NK-92 (cell line): ENCODE measurements around the gene CRYGB.
"Not testable (repeated sequence)": the region's sequence is repeated elsewhere in the genome, so short reads cannot be mapped to it uniquely, and the experiment has no call there.

ENCODE experiments used
- DNase-seq: peaks from one replicate; lab custom pipeline; 2025; ENCODE audit not compliant: unreplicated experiment; lab: John Stamatoyannopoulos, UW

CRYGB gene

GRCh38 chr2:208150956-208151355 lies 5.0 kb upstream of the CRYGB start:
- DNase-seq: no peak

DNA sequence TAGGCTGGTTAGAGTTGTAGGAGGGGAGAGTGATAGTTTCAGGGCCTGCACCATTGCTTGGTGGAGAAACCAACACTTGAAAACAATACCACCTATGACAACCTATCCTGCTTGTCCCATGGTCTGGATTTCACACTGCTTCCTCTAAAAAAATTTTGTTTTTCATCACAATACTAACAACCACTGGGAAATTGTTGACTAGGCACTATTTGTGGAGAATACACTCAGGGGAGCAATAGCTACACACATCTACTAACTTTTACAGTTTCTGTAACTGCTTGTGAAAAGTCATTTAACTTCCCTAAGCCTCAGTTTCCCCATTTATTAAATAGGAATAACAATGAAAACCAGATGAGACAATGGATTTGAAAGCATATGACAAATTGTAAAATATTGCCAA lies 4.1 kb upstream of the CRYGB start:
- DNase-seq: no peak

- DNase-seq: no peak
Observed at GRCh38 chr2:208148803-208149202, 2.8 kb upstream of the CRYGB start.

GRCh38 chr2:208147759-208148158 lies 1.8 kb upstream of the CRYGB start:
- no peak for DNase-seq

DNA sequence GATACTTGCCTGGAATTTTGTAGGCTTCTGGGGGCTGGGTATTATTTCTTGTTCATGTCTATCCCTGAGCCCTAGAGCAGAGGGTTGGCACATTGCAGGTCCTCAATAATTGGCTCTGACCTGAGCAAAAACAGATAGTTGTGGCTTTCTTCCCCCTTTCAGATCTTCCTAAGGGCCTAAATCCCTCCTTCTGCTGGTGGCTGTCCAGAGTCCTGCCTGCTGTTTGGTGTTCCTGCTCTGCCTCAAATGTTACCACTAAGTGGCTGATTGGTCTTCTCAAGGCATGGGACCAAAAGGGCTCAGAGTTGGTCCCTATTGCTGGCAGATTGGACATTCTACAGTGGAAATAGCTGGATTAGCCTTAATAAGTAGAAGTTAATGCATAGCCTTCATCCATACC lies 1.1 kb upstream of the CRYGB start:
- no peak for DNase-seq

DNA sequence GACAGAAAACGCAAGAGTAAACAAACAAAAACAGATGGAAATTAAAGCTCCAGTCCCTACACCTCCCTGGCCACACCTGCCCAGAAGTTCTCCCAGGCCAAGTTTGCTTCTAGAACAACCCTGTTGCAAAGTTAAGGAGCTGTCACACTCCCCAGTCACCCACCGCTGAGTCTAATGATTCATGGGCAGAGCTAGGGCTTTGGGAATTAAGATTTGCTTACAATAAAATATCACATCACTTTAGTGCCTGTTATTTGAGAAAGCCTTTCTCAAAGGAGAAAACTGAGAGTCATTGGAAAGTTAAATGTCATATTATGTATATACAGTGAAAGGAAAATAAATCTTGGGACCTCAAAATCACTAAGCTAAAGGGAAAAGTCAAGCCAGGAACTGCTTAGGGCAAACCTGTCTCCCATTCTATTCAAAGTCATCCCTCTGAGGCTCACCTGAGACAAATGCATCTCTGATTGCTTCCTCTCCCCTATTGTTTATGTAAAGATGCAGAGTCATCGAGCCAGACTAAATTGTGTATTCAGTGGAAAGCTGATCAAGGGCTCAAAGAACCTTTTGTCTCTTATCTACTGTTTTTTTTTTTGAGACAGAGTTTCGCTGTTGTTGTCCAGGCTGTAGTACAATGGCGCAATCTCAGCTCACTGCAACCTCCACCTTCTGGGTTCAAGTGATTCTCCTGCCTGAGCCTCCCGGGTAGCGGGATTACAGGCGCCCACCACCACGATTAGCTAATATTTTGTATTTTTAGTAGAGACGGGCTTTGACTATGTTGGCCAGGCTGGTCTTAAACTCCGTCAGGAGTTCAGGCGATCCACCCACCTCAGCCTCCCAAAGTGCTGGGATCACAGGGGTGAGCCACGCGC lies 2.8 kb downstream of the CRYGB start:
- DNase-seq: no peak

GRCh38 chr2:208142240-208142924 lies 3.6 kb downstream of the CRYGB start:
- no peak for DNase-seq

DNA sequence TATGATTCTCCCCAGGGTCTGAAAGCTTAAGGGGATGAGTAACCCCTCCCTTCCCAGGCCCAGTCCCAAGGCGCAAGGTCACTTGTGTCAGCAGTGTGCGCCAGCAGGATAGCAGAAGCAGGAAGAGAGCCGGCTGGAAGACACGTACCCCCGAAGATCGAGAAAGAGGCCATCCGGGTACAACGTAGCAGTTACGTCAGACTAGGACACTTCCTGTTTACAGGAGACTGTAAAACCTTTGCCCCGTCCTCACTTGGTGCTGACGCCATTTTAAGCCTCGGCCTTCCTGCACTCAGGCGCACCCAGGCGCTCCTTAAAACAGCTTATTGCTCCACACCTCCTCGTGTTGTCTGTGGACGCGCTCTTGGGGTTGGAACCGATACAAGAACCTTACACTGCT lies 6.5 kb downstream of the CRYGB start:
- no peak for DNase-seq

DNA sequence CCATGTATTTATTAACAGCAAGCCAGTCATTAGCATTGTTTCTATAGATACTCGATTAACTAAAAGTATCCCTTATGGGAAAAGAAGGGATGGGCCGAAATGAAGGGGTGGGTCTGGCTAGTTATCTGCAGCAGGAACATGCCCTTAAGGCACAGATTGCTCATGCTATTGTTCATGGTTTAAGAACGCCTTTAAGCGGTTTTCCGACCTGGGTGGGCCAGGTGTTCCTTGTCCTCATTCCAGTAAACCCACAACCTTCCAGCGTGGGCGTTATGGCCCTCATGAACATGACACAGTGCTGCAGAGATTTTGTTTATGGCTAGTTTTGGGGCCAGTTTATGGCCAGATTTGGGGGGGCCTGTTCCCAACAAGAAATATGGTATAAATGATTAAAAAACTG lies 7.6 kb downstream of the CRYGB start:
- DNase-seq: not testable (repeated sequence)

DNA sequence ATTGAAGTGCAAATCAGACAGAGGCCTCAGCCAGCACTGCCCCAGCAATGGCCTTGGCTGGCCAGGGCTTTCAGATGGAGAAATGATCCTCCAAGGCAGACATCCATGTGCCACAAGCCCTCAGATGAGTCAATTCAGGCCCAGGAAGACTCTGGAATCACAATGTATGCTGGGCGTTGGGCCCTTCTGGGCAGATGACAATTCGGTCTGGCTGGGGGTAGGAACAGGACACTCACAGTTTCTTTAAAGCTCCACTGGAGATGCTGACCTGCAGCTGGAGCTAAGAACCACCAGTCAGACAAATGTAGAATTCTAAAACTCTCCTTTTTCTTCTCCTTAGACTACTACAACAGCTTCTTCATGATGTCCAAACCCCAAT lies 9.3 kb downstream of the CRYGB start:
- DNase-seq: no peak

DNA sequence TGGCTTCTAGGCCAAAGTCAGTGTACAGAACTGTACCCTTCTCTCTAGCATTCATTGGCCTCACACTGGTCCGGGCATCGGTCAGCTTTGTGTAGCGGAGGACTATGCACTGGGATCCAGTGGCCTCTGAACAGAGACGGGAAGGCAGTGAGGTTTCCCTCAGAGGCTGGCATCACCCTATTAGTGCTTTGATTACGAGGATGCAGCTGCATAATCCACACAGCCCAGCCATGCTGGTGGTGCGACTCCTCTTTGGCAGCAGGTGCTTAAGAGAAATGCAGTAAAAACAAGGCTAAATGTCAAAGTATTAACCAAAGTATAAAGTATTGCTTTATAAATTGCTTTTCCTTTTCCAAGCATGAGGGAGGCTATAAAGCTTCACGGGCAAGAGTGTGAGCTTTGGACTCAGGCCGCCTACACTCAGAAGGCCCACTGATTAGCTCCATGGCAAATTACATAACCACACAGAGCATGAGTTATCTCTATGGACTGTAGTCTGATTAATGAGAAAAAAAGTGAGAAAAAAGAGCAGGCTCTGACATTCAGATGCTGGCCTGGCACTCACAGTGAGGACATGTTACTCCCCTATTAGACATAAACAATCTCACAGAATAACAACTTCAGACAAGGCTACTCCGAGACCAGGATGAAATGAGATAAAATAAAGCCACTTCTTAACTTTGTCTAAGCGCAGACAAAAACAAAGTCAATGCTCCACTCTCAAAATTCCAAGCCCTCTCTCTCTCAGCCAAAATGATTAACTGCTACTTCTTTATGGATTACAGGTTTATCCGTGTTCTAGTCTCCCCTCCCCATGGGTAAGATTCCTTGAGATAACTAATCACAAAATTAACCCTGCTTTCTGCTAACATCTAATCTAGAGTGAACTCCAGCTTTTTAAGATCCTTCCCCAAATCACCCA lies 9.9 kb downstream of the CRYGB start:
- DNase-seq: no peak

DNA sequence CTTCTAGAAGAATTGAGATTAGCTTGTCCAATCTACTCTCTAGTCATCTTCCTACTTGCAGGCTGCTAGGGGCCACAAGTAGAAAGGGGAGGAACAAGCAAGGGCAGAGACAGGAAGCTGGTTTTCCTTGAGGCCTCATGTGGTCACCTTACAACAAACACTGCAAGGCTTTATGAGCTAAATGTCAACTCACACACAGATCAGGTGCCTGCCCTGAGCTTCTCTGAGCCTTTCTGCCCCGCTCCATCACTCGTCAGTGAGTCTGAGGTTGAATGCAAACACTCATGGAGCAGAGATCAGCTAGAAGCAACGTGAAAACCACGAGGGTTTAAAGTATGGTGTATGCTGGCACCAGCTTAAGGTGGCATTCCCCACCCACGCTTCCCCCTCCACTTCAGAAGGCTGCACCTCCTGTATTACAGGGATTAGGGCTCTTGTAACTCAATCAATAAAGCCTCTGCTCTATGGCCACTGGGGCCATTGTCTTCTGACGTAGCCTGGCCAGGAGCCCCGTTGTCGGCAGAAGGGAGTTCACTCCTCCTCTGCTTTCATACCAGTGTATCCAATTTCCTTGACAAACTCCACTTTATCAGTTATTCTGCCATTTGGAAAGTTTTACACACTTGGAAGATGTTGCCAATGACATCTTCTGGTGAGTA lies 10.9 kb downstream of the CRYGB start:
- no peak for DNase-seq

DNA sequence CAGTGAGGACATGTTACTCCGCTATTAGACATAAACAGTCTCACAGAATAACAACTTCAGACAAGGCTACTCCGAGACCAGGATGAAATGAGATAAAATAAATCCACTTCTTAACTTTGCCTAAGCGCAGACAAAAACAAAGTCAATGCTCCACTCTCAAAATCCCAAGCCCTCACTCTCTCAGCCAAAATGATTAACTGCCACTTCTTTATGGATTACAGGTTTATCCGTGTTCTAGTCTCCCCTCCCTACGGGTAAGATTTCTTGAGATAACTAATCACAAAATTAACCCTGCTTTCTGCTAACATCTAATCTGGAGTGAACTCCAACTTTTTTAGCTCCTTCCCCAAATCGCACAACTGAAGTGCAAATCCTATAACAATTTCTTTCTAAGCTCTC lies 15.2 kb downstream of the CRYGB start:
- DNase-seq: no peak

DNA sequence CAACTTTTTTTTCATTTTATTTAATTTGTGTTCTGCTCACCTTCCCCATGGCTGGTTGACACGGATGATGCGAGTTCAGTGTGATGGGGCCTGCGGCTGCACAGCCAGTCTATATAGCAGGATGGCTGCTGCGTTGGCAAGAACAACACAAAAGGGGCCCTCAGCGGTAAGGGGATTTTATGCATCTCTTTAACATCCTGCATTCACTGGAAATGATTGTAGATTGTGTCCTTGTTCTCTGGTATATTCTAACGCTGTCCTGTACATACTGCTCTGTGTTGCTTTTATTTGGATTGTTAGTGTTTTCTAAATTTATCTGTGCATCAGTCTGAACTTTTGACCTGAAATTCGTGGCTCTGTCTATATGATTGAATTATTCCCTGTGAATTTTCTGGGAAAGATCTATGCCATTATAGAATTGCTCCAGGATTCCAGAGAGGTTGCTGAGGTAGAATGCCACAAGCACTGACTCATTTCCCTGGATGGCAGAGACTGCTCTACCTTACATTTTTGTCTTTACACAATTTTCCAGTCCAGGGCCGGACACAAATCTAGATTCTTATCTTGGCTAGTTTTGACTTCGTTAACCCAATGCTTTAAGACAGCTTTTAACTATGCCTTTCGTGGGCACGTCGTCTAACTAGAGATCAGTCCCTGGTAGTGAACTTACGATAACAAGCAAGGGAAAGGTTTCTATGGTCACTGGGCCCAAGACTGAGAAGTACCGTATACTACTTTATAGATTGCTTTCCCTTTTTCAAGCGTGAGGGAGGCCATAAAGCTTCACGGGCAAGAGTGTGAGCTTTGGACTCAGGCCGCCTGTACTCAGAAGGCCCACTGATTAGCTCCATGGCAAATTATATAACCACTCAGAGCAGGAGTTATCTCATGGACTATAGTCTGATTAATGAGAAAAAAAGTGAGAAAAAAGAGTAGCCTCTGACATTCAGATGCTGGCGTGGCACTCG lies 15.9 kb downstream of the CRYGB start, which contains the start of gene CRYGC:
Gene CRYGC, minus strand, starts transcription at position 85 of the 968 bp plus-strand sequence. Its CDS starts 36 bp downstream, at position 49.
- DNase-seq: no peak

- DNase-seq: no peak
Observed at GRCh38 chr2:208128136-208128535, 17.8 kb downstream of the CRYGB start.

DNA sequence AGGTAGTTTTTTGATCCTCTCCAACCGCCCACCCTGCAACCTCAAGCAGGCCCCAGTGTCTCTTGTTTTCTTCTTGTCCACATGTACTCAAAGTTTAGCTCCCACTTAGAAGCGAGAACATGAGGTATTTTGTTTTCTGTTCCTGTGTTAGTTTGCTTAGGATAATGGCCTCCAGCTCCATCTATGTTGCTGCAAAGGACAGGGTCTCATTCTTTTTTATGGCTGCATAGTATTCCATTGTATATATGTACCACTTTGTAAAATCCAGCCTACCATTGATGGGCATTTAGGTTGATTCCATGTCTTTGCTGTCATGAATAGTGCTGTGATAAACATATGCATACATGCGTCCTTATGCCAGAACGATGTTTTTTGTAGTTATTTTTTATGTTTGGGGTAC lies 18.9 kb downstream of the CRYGB start:
- DNase-seq: no peak

GRCh38 chr2:208125251-208125650 lies 20.7 kb downstream of the CRYGB start:
- DNase-seq: no peak

GRCh38 chr2:208124013-208124715 lies 21.8 kb downstream of the CRYGB start, which contains the start of gene CRYGD:
TSS of gene CRYGD (minus strand) at chr2:208124524. CDS start at chr2:208124473, 51 bp downstream.
- not testable (repeated sequence) for DNase-seq

DNA sequence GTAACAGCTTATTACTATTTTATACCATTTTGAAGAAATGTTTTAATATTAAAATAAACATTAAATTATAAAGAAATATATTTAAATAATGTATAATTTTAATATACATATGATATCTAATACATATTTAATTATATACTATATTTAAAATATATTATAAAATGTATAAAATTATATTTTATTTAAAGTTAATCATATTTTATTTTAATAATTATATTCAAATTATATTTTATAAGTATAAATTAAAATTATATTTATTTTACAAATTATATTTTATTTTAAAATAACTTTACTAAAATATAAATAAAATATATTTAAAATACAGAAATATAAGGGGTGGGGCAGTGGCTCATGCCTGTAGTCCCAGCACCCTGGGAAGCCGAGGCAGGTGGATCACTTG lies 23.7 kb downstream of the CRYGB start:
- no peak for DNase-seq
